Lung (tissue), 12 donors: ENCODE measurements around the gene KLHDC4. TPM values are rescaled to one million over a fixed set of nuclear protein-coding genes. Genes with fewer than 3 reads are reported as not detected.

Experiments
- ATAC-seq: fragments of 200-7000 bp; cut with Tn5 transposase; one replicate; pipeline ENCODE4 v1.9.1; 2020; ENCODE audit warnings: moderate number of reproducible peaks; ENCODE audit not compliant: insufficient read depth, low FRiP score
- DNase-seq, 3 donors: peaks; one replicate each; pipeline ENCODE4 v3.0.0-alpha.2; 2013 to 2017
- H3K27ac ChIP-seq, 2 donors: one replicate each; pipeline ENCODE4 v1.5.1; 2013; ENCODE audit warnings: mild to moderate bottlenecking in 2 of 2, moderate library complexity in 2 of 2, control low read depth in 1 of 2, inconsistent platforms in 1 of 2, low read depth in 1 of 2, low read length in 1 of 2
- H3K27me3 ChIP-seq, 3 donors: one replicate each; pipeline ENCODE4 v1.5.1; 2013; ENCODE audit warnings: low read length in 2 of 3; ENCODE audit not compliant: control insufficient read depth in 3 of 3, insufficient read depth in 3 of 3
- H3K36me3 ChIP-seq, 4 donors: one replicate each; pipeline ENCODE4 v1.5.1; 2013; ENCODE audit warnings: low read length in 4 of 4, mild to moderate bottlenecking in 1 of 4, moderate library complexity in 1 of 4; ENCODE audit not compliant: control insufficient read depth in 4 of 4, insufficient read depth in 4 of 4
- H3K4me1 ChIP-seq, 5 donors: one replicate each; pipeline ENCODE4 v1.5.1; 2013; ENCODE audit warnings: low read length in 5 of 5, mild to moderate bottlenecking in 2 of 5, moderate library complexity in 1 of 5; ENCODE audit not compliant: control insufficient read depth in 5 of 5, insufficient read depth in 5 of 5
- H3K4me3 ChIP-seq: one replicate; pipeline ENCODE4 v1.5.1; 2013; ENCODE audit warnings: mild to moderate bottlenecking, control low read depth, moderate library complexity
- H3K9ac ChIP-seq, 2 donors: one replicate each; pipeline ENCODE4 v1.5.1; 2013; ENCODE audit warnings: low read length in 2 of 2, control low read depth in 1 of 2; ENCODE audit not compliant: insufficient read depth in 1 of 2
- H3K9me3 ChIP-seq, 4 donors: one replicate each; pipeline ENCODE4 v1.5.1; 2013; ENCODE audit warnings: low read length in 3 of 4, mild to moderate bottlenecking in 1 of 4, moderate library complexity in 1 of 4; ENCODE audit not compliant: control insufficient read depth in 4 of 4, insufficient read depth in 3 of 4
- CTCF ChIP-seq: IDR thresholded peaks from 2 replicates; pipeline ENCODE4 v1.5.1; 2012; ENCODE audit warnings: mild to moderate bottlenecking; ENCODE audit errors: control extremely low read depth, extremely low read depth
- whole genome bisulfite sequencing, 2 donors: extraction: QIAGEN DNeasy Blood & Tissue Kit; methylation state at CpG; one replicate each; pipeline ENCODE4 v1.1.7; 2013; 5-methylcytosine and 5-hydroxymethylcytosine counted together
- polyA plus RNA-seq, 2 donors: library from polyadenylated mRNA; stranded (reverse); fragments of 200-250 nt; gene quantifications; one replicate each; pipeline ENCODE4 v1.2.1, GENCODE V29; 2013
- total RNA-seq, 2 donors: library from RNA; depleted of rRNA in 1 of 2; stranded (reverse); fragments of >200 nt in 1 of 2; gene quantifications; one replicate each; pipeline ENCODE4 v1.2.1, GENCODE V29; 2014 to 2021
- donor health status: control.
- donor health status: control.
- donor health status: Bipolar disorder and iron deficiency.
- donor health status: healthy.
- donor health status: DM: yes; HTN: yes; CAD: no.

KLHDC4 gene
- total and polyA plus RNA-seq, 4 donors: 23.3 to 48.4 (median 38.4) TPM

- no peaks in the 10 kb centered on the region for H3K4me1 ChIP-seq
- H3K4me3 ChIP-seq: no peak overlapping the region
- no peak overlapping the region for H3K27ac ChIP-seq
- DNase-seq (no peak), ATAC-seq (no peak)
- TF ChIP-seq CTCF: no peak
- WGBS, 2 donors: 82 to 99% methylated on average over 8 to 13 of the region's 13 CpGs
- no peaks in the 10 kb centered on the region for H3K36me3 ChIP-seq
- H3K9ac ChIP-seq: no peak overlapping the region
- H3K27me3 ChIP-seq: no peaks in the 10 kb centered on the region
- no peaks in the 10 kb centered on the region for H3K9me3 ChIP-seq
These were observed 94.6 kb downstream of the KLHDC4 start for GRCh38 chr16:87671221-87671620.

DNA sequence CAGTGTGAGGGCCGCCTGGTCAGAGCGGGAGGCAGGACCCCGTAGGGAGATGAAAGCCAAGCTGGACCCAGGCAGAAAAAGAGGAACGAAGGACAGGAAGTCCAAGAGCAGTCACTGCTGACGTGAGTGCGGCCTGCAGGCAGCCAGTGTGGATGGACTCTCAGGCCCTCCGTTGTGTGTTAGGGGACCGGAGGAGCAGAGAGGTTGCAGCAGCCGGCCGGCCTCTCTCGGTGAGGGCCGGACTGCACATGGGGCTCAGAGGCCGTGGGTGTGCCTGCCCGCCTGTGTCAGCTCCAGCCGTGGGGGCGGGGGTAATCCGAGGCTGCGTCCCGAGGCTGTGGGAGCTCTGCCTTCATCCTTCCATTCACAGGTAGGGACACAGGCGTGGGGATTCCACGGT, 96.1 kb downstream of the KLHDC4 start:
- no peaks in the 10 kb centered on the region for H3K27me3 ChIP-seq
- TF ChIP-seq CTCF: no peak
- no peak overlapping the region for H3K4me3 ChIP-seq
- no peaks in the 10 kb centered on the region for H3K4me1 ChIP-seq
- DNase-seq (no peak), ATAC-seq (no peak)
- H3K36me3 ChIP-seq: no peaks in the 10 kb centered on the region
- H3K27ac ChIP-seq: no peak overlapping the region
- no peak overlapping the region for H3K9ac ChIP-seq
- H3K9me3 ChIP-seq: no peaks in the 10 kb centered on the region
- WGBS, 2 donors: 73 to 75% methylated on average over 21 of the region's 21 CpGs

GRCh38 chr16:87667946-87668345, 97.8 kb downstream of the KLHDC4 start:
- TF ChIP-seq CTCF: no peak
- H3K36me3 ChIP-seq: no peaks in the 10 kb centered on the region
- no peaks in the 10 kb centered on the region for H3K9me3 ChIP-seq
- ATAC-seq: no peak
- no peaks in the 10 kb centered on the region for H3K27me3 ChIP-seq
- H3K27ac ChIP-seq: no peak overlapping the region
- no peaks in the 10 kb centered on the region for H3K4me1 ChIP-seq
- 88 to 95% methylated on average over 19 of the region's 19 CpGs for WGBS, 2 donors
- no peak overlapping the region for H3K9ac ChIP-seq
- no peak for DNase-seq
- no peak overlapping the region for H3K4me3 ChIP-seq

GRCh38 chr16:87667443-87667842, 98.3 kb downstream of the KLHDC4 start:
- TF ChIP-seq CTCF: no peak
- H3K27ac ChIP-seq: no peak overlapping the region
- no peaks in the 10 kb centered on the region for H3K4me1 ChIP-seq
- 78 to 88% methylated on average over 7 of the region's 7 CpGs for WGBS, 2 donors
- ATAC-seq: no peak
- H3K9ac ChIP-seq: no peak overlapping the region
- H3K36me3 ChIP-seq: no peaks in the 10 kb centered on the region
- no peaks in the 10 kb centered on the region for H3K9me3 ChIP-seq
- no peak for DNase-seq
- no peaks in the 10 kb centered on the region for H3K27me3 ChIP-seq
- H3K4me3 ChIP-seq: no peak overlapping the region
